Activated CD8-positive, alpha-beta T cell treated with anti-CD3 and anti-CD28 coated beads for 36 hours (primary cell): ENCODE results near the gene POMP. TPM values are rescaled to one million over a fixed set of nuclear protein-coding genes. Genes with fewer than 3 reads are reported as not detected.

Source experiments
- ATAC-seq: fragments of 200-7000 bp; cut with Tn5 transposase; one replicate; pipeline ENCODE4 v1.10.0; 2021; ENCODE audit warnings: mild to moderate bottlenecking, moderate library complexity
- CTCF ChIA-PET: fragments of 350-600 bp; sonication (Branson Sonifier 250); formaldehyde crosslinking; loops from one replicate; lab custom pipeline; 2021; ENCODE audit warnings: antibody characterized with exemption; lab: Charles Lee
- POLR2A ChIA-PET: fragments of 350-600 bp; sonication (Branson Sonifier 250); formaldehyde crosslinking; loops from one replicate; lab custom pipeline; 2021; ENCODE audit warnings: antibody characterized with exemption; lab: Charles Lee
- DNase-seq: peaks from one replicate; pipeline ENCODE4 v3.0.0-alpha.2; 2020
- H3K27ac Mint-ChIP-seq: one replicate; pipeline ENCODE4 v1.8.0; 2021; ENCODE audit warnings: mild to moderate bottlenecking, mixed read lengths
- H3K27me3 Mint-ChIP-seq: one replicate; pipeline ENCODE4 v1.8.0; 2021; ENCODE audit warnings: mixed read lengths
- H3K36me3 Mint-ChIP-seq: one replicate; pipeline ENCODE4 v1.8.0; 2021; ENCODE audit warnings: low read depth, mixed read lengths
- H3K4me1 Mint-ChIP-seq: one replicate; pipeline ENCODE4 v1.8.0; 2021; ENCODE audit warnings: low read depth, mixed read lengths
- H3K4me3 Mint-ChIP-seq: one replicate; pipeline ENCODE4 v1.8.0; 2021; ENCODE audit warnings: mild to moderate bottlenecking, moderate library complexity, mixed read lengths
- H3K9me3 Mint-ChIP-seq: one replicate; pipeline ENCODE4 v1.8.0; 2021; ENCODE audit warnings: mixed read lengths
- intact Hi-C: fragments of 100-400 bp; cut with micrococcal nuclease; formaldehyde crosslinking; loops from one replicate; pipeline ENCODE4 v1.10.0; 2022
- total RNA-seq, 2 experiments: library from RNA; stranded (reverse); gene quantifications; one replicate each; pipeline ENCODE4 v1.2.3, GENCODE V29; 2021
- TF ChIP-seq, protein P1 (sequence below): fragments of 200-600 bp; IDR thresholded peaks from one replicate; pipeline ENCODE4 v1.8.0; 2022; ENCODE audit warnings: antibody characterized with exemption, mild to moderate bottlenecking

The POMP gene
- total RNA-seq, 2 experiments from 2014 or later = 106 to 116 TPM

DNA sequence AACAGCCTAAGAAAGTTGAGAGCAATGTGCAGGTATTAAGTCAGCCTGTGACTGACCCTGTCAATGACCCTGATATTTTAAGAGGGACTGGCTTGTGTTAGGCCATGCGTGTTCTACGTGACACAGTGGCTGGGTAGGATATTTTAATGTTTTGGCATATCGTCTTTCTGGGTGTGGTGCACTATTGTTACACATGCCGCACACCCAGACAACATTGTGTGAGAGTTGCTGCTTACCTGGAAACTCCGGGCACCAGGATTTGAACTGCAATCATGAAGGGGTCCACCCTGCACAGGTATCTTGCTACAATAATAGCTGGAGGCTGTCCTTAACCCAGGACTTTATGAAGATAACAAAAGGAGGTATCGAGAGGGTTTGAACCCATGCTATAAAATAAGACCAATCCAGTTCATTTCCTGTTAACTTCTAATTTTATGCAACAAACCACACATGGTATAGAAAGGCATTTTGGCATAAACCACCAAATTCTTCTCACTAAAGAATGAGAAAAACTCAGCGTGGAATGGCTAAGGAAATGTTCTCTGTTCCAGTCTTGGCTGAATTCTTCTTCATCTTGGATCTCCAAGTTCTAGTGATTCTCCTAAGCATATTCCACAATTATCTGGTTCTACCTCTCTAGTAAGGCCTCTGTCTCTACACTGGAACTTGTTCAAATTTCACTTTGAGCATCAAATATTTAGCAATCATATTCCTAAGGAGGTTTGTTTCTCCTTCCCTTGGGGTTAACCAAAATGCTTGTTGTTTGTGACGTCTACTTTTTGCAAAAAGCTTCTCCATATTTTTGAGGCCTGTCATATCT, 38.7 kb upstream of the POMP start:
- intact Hi-C loops = no loop called here
- Mint-ChIP-seq H3K9me3 (no peaks in the 10 kb centered on the region), H3K36me3 (no peaks in the 10 kb centered on the region), H3K4me3 (no peak overlapping the region), H3K4me1 (peaks cover 8% of the 10 kb centered on the region), H3K27me3 (no peaks in the 10 kb centered on the region), H3K27ac (no peak overlapping the region)
- ATAC-seq = no peak
- CTCF ChIA-PET = no interaction called here
- POLR2A ChIA-PET = no interaction called here
- DNase-seq = no peak
- TF ChIP-seq, protein P1, sequence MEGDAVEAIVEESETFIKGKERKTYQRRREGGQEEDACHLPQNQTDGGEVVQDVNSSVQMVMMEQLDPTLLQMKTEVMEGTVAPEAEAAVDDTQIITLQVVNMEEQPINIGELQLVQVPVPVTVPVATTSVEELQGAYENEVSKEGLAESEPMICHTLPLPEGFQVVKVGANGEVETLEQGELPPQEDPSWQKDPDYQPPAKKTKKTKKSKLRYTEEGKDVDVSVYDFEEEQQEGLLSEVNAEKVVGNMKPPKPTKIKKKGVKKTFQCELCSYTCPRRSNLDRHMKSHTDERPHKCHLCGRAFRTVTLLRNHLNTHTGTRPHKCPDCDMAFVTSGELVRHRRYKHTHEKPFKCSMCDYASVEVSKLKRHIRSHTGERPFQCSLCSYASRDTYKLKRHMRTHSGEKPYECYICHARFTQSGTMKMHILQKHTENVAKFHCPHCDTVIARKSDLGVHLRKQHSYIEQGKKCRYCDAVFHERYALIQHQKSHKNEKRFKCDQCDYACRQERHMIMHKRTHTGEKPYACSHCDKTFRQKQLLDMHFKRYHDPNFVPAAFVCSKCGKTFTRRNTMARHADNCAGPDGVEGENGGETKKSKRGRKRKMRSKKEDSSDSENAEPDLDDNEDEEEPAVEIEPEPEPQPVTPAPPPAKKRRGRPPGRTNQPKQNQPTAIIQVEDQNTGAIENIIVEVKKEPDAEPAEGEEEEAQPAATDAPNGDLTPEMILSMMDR = no peak

DNA sequence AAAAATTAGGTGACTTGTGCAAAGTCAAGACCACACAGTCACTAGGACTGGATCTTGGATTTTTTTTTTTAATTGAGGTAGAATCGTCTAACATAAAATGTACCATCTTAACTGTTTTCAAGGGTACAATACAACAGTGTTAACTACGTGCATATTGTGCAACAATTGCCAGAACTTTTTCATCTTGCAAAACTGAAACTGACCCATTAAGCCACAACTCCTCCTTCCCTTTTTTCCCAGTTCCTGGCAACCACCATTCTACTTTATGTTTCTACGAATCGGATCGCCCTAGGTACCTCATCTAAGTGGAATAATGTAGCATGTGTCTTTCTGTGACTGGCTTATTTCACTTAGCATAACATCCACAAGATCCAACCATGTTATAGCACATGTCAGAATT, 37.5 kb upstream of the POMP start:
- intact Hi-C loops = no loop called here
- Mint-ChIP-seq H3K27me3 (no peaks in the 10 kb centered on the region), H3K27ac (no peak overlapping the region), H3K36me3 (no peaks in the 10 kb centered on the region), H3K4me1 (peaks cover 8% of the 10 kb centered on the region), H3K9me3 (no peaks in the 10 kb centered on the region), H3K4me3 (no peak overlapping the region)
- ChIA-PET POLR2A (interaction anchor here (0.9 kb wide), 1 partner anchor 13 kb away, joined by 3 read pairs; no protein-coding TSS in a partner anchor), CTCF (no interaction called here)
- TF ChIP-seq, protein P1 = no peak
- no peak for DNase-seq
- no peak for ATAC-seq

GRCh38 chr13:28622286-28622685, 36.6 kb upstream of the POMP start:
- ChIA-PET CTCF (no interaction called here), POLR2A (interaction anchor here (0.9 kb wide), 1 partner anchor 12 kb away, joined by 3 read pairs; no protein-coding TSS in a partner anchor)
- H3K4me1 Mint-ChIP-seq = peaks cover 8% of the 10 kb centered on the region
- H3K27me3 Mint-ChIP-seq = no peaks in the 10 kb centered on the region
- H3K27ac Mint-ChIP-seq = no peak overlapping the region
- intact Hi-C loops = no loop called here
- H3K36me3 Mint-ChIP-seq = no peaks in the 10 kb centered on the region
- ATAC-seq = no peak
- H3K9me3 Mint-ChIP-seq = no peaks in the 10 kb centered on the region
- TF ChIP-seq, protein P1 = no peak
- no peak overlapping the region for H3K4me3 Mint-ChIP-seq
- no peak for DNase-seq

DNA sequence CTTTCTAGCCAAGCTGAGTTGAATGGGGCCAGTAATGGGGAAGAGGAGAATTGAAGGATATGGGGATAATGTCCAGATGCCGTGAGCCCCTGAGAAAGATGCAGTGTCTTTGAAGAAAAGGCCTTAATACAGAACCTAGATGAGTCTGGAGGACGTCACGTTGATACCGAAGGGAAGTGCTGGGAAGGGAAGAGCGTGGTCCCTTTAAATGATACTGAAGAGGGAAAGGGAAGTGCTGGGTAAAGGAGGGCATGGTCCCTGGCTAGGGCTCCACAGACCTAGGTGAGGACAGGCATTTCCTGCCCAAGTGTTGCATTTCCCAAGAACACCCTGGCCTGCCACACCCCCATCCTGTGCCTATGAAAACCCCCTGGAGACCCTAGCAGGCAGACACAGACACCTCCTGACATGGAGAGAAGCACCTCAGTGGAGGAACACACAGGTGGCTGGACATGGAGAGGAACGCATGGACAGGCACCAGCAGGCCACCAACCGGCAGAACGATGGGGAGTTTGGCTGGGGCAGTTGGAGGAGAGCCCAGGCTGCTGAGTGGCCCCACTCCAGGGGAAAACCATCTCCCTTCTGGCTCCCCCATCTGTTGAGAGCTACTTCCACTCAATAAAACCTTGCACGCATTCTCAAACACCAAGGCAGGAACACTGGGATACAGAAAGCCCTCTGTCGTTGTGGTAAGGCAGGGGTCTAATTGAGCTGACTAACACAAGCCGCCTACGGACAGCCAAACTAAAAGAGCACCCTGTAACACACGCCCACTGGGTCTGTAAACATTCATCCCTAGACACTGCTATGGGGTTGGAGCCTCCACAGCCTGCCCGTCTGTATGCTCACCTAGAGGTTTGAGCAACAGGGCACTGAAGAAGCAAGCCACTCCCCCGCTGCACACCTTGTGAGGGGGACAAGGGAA, 34.9 kb upstream of the POMP start:
- ATAC-seq (peak; percentile 30), DNase-seq (peak; percentile 19)
- ChIA-PET POLR2A (interaction anchor here (0.6 kb wide), 1 partner anchor 47 kb away, joined by 3 read pairs; no protein-coding TSS in a partner anchor), CTCF (no interaction called here)
- no peak overlapping the region for H3K4me3 Mint-ChIP-seq
- intact Hi-C loops = no loop called here
- TF ChIP-seq, protein P1 = no peak
- H3K27me3 Mint-ChIP-seq = no peaks in the 10 kb centered on the region
- H3K9me3 Mint-ChIP-seq = no peaks in the 10 kb centered on the region
- no peaks in the 10 kb centered on the region for H3K36me3 Mint-ChIP-seq
- peak overlapping the region; percentile 23 for H3K27ac Mint-ChIP-seq
- H3K4me1 Mint-ChIP-seq = peaks cover 8% of the 10 kb centered on the region
